Liver (tissue), 3 donors: ENCODE results near the gene ANKRD28.

Source experiments
- CTCF ChIP-seq: fragments of 150-350 bp; IDR thresholded peaks from 2 replicates; pipeline ENCODE4 v1.5.1; 2017; ENCODE audit warnings: improper control_type of control experiment, low read depth, low read length; ENCODE audit not compliant: missing input control
- FOXA1 ChIP-seq: IDR thresholded peaks from 2 replicates; pipeline ENCODE4 v1.6.1; 2016; ENCODE audit warnings: antibody characterized with exemption
- JUND ChIP-seq, 2 donors: IDR thresholded peaks; 2 replicates each; pipeline ENCODE4 v1.6.1; 2016; ENCODE audit warnings: antibody characterized with exemption in 2 of 2
- MAX ChIP-seq: IDR thresholded peaks from 2 replicates; pipeline ENCODE4 v1.6.1; 2016; ENCODE audit warnings: antibody characterized with exemption
- RAD21 ChIP-seq, 2 donors: IDR thresholded peaks; 2 replicates each; pipeline ENCODE4 v1.6.1; 2016; ENCODE audit warnings: antibody characterized with exemption in 2 of 2, mild to moderate bottlenecking in 2 of 2
- REST ChIP-seq: IDR thresholded peaks from 2 replicates; pipeline ENCODE4 v1.6.1; 2016; ENCODE audit warnings: antibody characterized with exemption, mild to moderate bottlenecking
- SP1 ChIP-seq: IDR thresholded peaks from 2 replicates; pipeline ENCODE4 v1.6.1; 2018; ENCODE audit warnings: antibody characterized with exemption, mild to moderate bottlenecking
- TAF1 ChIP-seq: conservative IDR thresholded peaks from 2 replicates; pipeline ENCODE4 v1.6.1; 2016; ENCODE audit warnings: antibody characterized with exemption, mild to moderate bottlenecking
- donor health status: healthy.
- donor health status: healthy.

- TF ChIP-seq CTCF (no peak), SP1 (no peak), REST (no peak), RAD21 (IDR thresholded peaks at IDR 0.05) (no peak), JUND (IDR thresholded peaks at IDR 0.05) (no peak), TAF1 (no peak), MAX (no peak), FOXA1 (no peak)
Measured at GRCh38 chr3:15681668-15682067, 116.1 kb downstream of the ANKRD28 start.
